ENCODE measurements around the gene SCAANT1.

SCAANT1 gene

GRCh38 chr3:63905731-63906620, 6.2 kb downstream of the SCAANT1 start:
- WGBS (ENCODE audit: extremely low coverage, insufficient coverage, low lambda C conversion rate) = no CpG with 5 or more reads among the region's 4 CpGs
- no peak overlapping the region for H3K27ac ChIP-seq (ENCODE audit: low read depth, low read length)

GRCh38 chr3:63900459-63900858, 11.7 kb downstream of the SCAANT1 start:
- WGBS (ENCODE audit: extremely low coverage, insufficient coverage, low lambda C conversion rate) = no CpG with 5 or more reads among the region's 2 CpGs
- Histone ChIP-seq H3K4me3 (ENCODE audit: low read length) (no peak overlapping the region), H2BK15ac (replicated peaks; ENCODE audit: low read depth) (no peak overlapping the region), H2BK120ac (ENCODE audit: low read depth, low read length) (no peak overlapping the region), H3K18ac (ENCODE audit: low read length) (no peak overlapping the region), H3K4me2 (ENCODE audit: low read length) (no peak overlapping the region), H2AK5ac (ENCODE audit: low read length) (no peak overlapping the region), H3K4ac (ENCODE audit: low read depth, low read length) (no peak overlapping the region), H3K27me3 (ENCODE audit: insufficient read depth, low read length, poor library complexity) (no peaks in the 10 kb centered on the region), H3K9ac (ENCODE audit: low read length) (no peak overlapping the region), H3K56ac (ENCODE audit: low read length) (no peak overlapping the region), H4K5ac (ENCODE audit: low read length) (no peak overlapping the region), H3K79me2 (ENCODE audit: control insufficient read depth, insufficient read depth, low read length) (peaks cover 2% of the 10 kb centered on the region), H3K36me3 (ENCODE audit: control insufficient read depth, insufficient read depth, low read length) (peaks cover 1% of the 10 kb centered on the region), H2BK5ac (ENCODE audit: low read length) (no peak overlapping the region), H3K4me1 (ENCODE audit: control insufficient read depth, low read depth, low read length) (peaks cover 3% of the 10 kb centered on the region), H3K27ac (ENCODE audit: low read depth, low read length) (no peak overlapping the region), H4K8ac (ENCODE audit: low read depth, low read length) (no peak overlapping the region), H3K79me1 (ENCODE audit: low read length) (peaks cover 3% of the 10 kb centered on the region), H3K23ac (ENCODE audit: low read length) (no peak overlapping the region)
- DNase-seq = no peak

More at GRCh38 chr3:63905731-63906620, 6.2 kb downstream of the SCAANT1 start:
- Histone ChIP-seq H4K8ac (ENCODE audit: low read depth, low read length) (no peak overlapping the region), H2AK5ac (ENCODE audit: low read length) (no peak overlapping the region), H2BK15ac (replicated peaks; ENCODE audit: low read depth) (no peak overlapping the region), H4K5ac (ENCODE audit: low read length) (no peak overlapping the region), H3K4ac (ENCODE audit: low read depth, low read length) (no peak overlapping the region), H3K56ac (ENCODE audit: low read length) (no peak overlapping the region), H3K4me1 (ENCODE audit: control insufficient read depth, low read depth, low read length) (no peaks in the 10 kb centered on the region), H2BK5ac (ENCODE audit: low read length) (no peak overlapping the region), H3K23ac (ENCODE audit: low read length) (no peak overlapping the region), H3K36me3 (ENCODE audit: control insufficient read depth, insufficient read depth, low read length) (no peaks in the 10 kb centered on the region), H3K18ac (ENCODE audit: low read length) (no peak overlapping the region), H3K27me3 (ENCODE audit: insufficient read depth, low read length, poor library complexity) (no peaks in the 10 kb centered on the region), H3K79me2 (ENCODE audit: control insufficient read depth, insufficient read depth, low read length) (no peaks in the 10 kb centered on the region), H3K4me2 (ENCODE audit: low read length) (no peak overlapping the region), H2BK120ac (ENCODE audit: low read depth, low read length) (no peak overlapping the region), H3K4me3 (ENCODE audit: low read length) (no peak overlapping the region), H3K9ac (ENCODE audit: low read length) (no peak overlapping the region), H3K79me1 (ENCODE audit: low read length) (peaks cover 2% of the 10 kb centered on the region)
- no peak for DNase-seq

- Histone ChIP-seq H3K23ac (ENCODE audit: low read length) (no peak overlapping the region), H3K79me1 (ENCODE audit: low read length) (peaks cover 3% of the 10 kb centered on the region), H3K27me3 (ENCODE audit: insufficient read depth, low read length, poor library complexity) (no peaks in the 10 kb centered on the region), H2AK5ac (ENCODE audit: low read length) (no peak overlapping the region), H3K4ac (ENCODE audit: low read depth, low read length) (no peak overlapping the region), H3K9ac (ENCODE audit: low read length) (no peak overlapping the region), H3K27ac (ENCODE audit: low read depth, low read length) (no peak overlapping the region), H3K4me2 (ENCODE audit: low read length) (no peak overlapping the region), H3K18ac (ENCODE audit: low read length) (no peak overlapping the region), H3K79me2 (ENCODE audit: control insufficient read depth, insufficient read depth, low read length) (peaks cover 2% of the 10 kb centered on the region), H2BK5ac (ENCODE audit: low read length) (no peak overlapping the region), H3K4me1 (ENCODE audit: control insufficient read depth, low read depth, low read length) (peaks cover 3% of the 10 kb centered on the region), H4K8ac (ENCODE audit: low read depth, low read length) (no peak overlapping the region), H3K56ac (ENCODE audit: low read length) (no peak overlapping the region), H2BK15ac (replicated peaks; ENCODE audit: low read depth) (no peak overlapping the region), H3K4me3 (ENCODE audit: low read length) (no peak overlapping the region), H3K36me3 (ENCODE audit: control insufficient read depth, insufficient read depth, low read length) (peaks cover 1% of the 10 kb centered on the region), H4K5ac (ENCODE audit: low read length) (no peak overlapping the region), H2BK120ac (ENCODE audit: low read depth, low read length) (no peak overlapping the region)
- DNase-seq = no peak
- whole genome bisulfite sequencing (ENCODE audit: extremely low coverage, insufficient coverage, low lambda C conversion rate) = no CpG with 5 or more reads among the region's 5 CpGs
Observed at GRCh38 chr3:63900010-63900409, 12.2 kb downstream of the SCAANT1 start.

GRCh38 chr3:63896332-63897030, 15.7 kb downstream of the SCAANT1 start:
- peaks cover 1% of the 10 kb centered on the region for H3K36me3 ChIP-seq (ENCODE audit: control insufficient read depth, insufficient read depth, low read length)
- WGBS (ENCODE audit: extremely low coverage, insufficient coverage, low lambda C conversion rate) = no CpG with 5 or more reads among the region's 1 CpG
- no peak for DNase-seq

GRCh38 chr3:63895422-63896189, 16.6 kb downstream of the SCAANT1 start:
- H3K27ac ChIP-seq (ENCODE audit: low read depth, low read length) = no peak overlapping the region
- H3K27me3 ChIP-seq (ENCODE audit: insufficient read depth, low read length, poor library complexity) = no peaks in the 10 kb centered on the region
- H3K4me2 ChIP-seq (ENCODE audit: low read length) = no peak overlapping the region
- no peak for DNase-seq
- peaks cover 4% of the 10 kb centered on the region for H3K79me2 ChIP-seq (ENCODE audit: control insufficient read depth, insufficient read depth, low read length)
- WGBS (ENCODE audit: extremely low coverage, insufficient coverage, low lambda C conversion rate) = no CpG with 5 or more reads among the region's 5 CpGs
- no peak overlapping the region for H2AK5ac ChIP-seq (ENCODE audit: low read length)
- H4K8ac ChIP-seq (ENCODE audit: low read depth, low read length) = no peak overlapping the region
- peaks cover 6% of the 10 kb centered on the region for H3K79me1 ChIP-seq (ENCODE audit: low read length)
- H2BK15ac ChIP-seq (replicated peaks; ENCODE audit: low read depth) = no peak overlapping the region
- no peak overlapping the region for H2BK120ac ChIP-seq (ENCODE audit: low read depth, low read length)
- H3K9ac ChIP-seq (ENCODE audit: low read length) = no peak overlapping the region
- no peak overlapping the region for H3K18ac ChIP-seq (ENCODE audit: low read length)
- no peak overlapping the region for H3K23ac ChIP-seq (ENCODE audit: low read length)
- no peak overlapping the region for H3K4me3 ChIP-seq (ENCODE audit: low read length)
- H2BK5ac ChIP-seq (ENCODE audit: low read length) = no peak overlapping the region
- peaks cover 1% of the 10 kb centered on the region for H3K36me3 ChIP-seq (ENCODE audit: control insufficient read depth, insufficient read depth, low read length)
- peaks cover 3% of the 10 kb centered on the region for H3K4me1 ChIP-seq (ENCODE audit: control insufficient read depth, low read depth, low read length)
- H4K5ac ChIP-seq (ENCODE audit: low read length) = no peak overlapping the region
- no peak overlapping the region for H3K56ac ChIP-seq (ENCODE audit: low read length)
- no peak overlapping the region for H3K4ac ChIP-seq (ENCODE audit: low read depth, low read length)

More at GRCh38 chr3:63896332-63897030, 15.7 kb downstream of the SCAANT1 start:
- H3K23ac ChIP-seq (ENCODE audit: low read length) = no peak overlapping the region
- no peak overlapping the region for H4K5ac ChIP-seq (ENCODE audit: low read length)
- no peak overlapping the region for H2BK15ac ChIP-seq (replicated peaks; ENCODE audit: low read depth)
- H3K18ac ChIP-seq (ENCODE audit: low read length) = no peak overlapping the region
- no peak overlapping the region for H3K56ac ChIP-seq (ENCODE audit: low read length)
- H3K9ac ChIP-seq (ENCODE audit: low read length) = no peak overlapping the region
- peaks cover 3% of the 10 kb centered on the region for H3K4me1 ChIP-seq (ENCODE audit: control insufficient read depth, low read depth, low read length)
- peaks cover 6% of the 10 kb centered on the region for H3K79me1 ChIP-seq (ENCODE audit: low read length)
- H3K4me2 ChIP-seq (ENCODE audit: low read length) = no peak overlapping the region
- no peak overlapping the region for H2AK5ac ChIP-seq (ENCODE audit: low read length)
- H3K4ac ChIP-seq (ENCODE audit: low read depth, low read length) = no peak overlapping the region
- no peak overlapping the region for H2BK5ac ChIP-seq (ENCODE audit: low read length)
- H3K4me3 ChIP-seq (ENCODE audit: low read length) = no peak overlapping the region
- H4K8ac ChIP-seq (ENCODE audit: low read depth, low read length) = no peak overlapping the region
- H3K79me2 ChIP-seq (ENCODE audit: control insufficient read depth, insufficient read depth, low read length) = peaks cover 4% of the 10 kb centered on the region
- H3K27ac ChIP-seq (ENCODE audit: low read depth, low read length) = no peak overlapping the region
- no peaks in the 10 kb centered on the region for H3K27me3 ChIP-seq (ENCODE audit: insufficient read depth, low read length, poor library complexity)
- H2BK120ac ChIP-seq (ENCODE audit: low read depth, low read length) = no peak overlapping the region

Data from mesendoderm (in vitro differentiated cells).